Measurements from ENCODE around the gene UST. TPM values are rescaled to one million over a fixed set of nuclear protein-coding genes. Genes with fewer than 3 reads are reported as not detected.

UST gene
- total and polyA plus RNA-seq, 8 donors: 3.7 to 20.9 (median 8.6) TPM

GRCh38 chr6:148829415-148830101 lies 82.7 kb downstream of the UST start:
- ATAC-seq (no peak), DNase-seq (no peak), FAIRE-seq (no peak)
- no peaks in the 10 kb centered on the region for H3K27me3 ChIP-seq
- no peaks in the 10 kb centered on the region for H3K4me1 ChIP-seq
- no peaks in the 10 kb centered on the region for H3K9me3 ChIP-seq
- H3K36me3 ChIP-seq: no peaks in the 10 kb centered on the region
- WGBS, 2 donors: 94 to 97% methylated on average over 4 of the region's 4 CpGs
- H3K27ac ChIP-seq: no peak overlapping the region
- no peak overlapping the region for H3K4me3 ChIP-seq
- TF ChIP-seq CTCF (IDR thresholded peaks at IDR 0.05): no peak
- intact Hi-C loops (cut with DNase I): no loop called here

- no peak for ATAC-seq
- H3K27me3 ChIP-seq: no peaks in the 10 kb centered on the region
- WGBS, 2 donors: 87 to 91% methylated on average over 3 of the region's 3 CpGs
- TF ChIP-seq CTCF (IDR thresholded peaks at IDR 0.05): no peak
- FAIRE-seq: no peak
- intact Hi-C loops (cut with DNase I): no loop called here
- no peak overlapping the region for H3K27ac ChIP-seq
- H3K9me3 ChIP-seq: no peaks in the 10 kb centered on the region
- no peaks in the 10 kb centered on the region for H3K36me3 ChIP-seq
- DNase-seq: no peak
- H3K4me3 ChIP-seq: no peak overlapping the region
- no peaks in the 10 kb centered on the region for H3K4me1 ChIP-seq
These were observed 83.8 kb downstream of the UST start for GRCh38 chr6:148830614-148831013.

- H3K36me3 ChIP-seq: no peaks in the 10 kb centered on the region
- FAIRE-seq (no peak), DNase-seq (no peak), ATAC-seq (no peak)
- intact Hi-C loops (cut with DNase I): no loop called here
- no peaks in the 10 kb centered on the region for H3K4me1 ChIP-seq
- H3K9me3 ChIP-seq: no peaks in the 10 kb centered on the region
- H3K27ac ChIP-seq: no peak overlapping the region
- TF ChIP-seq CTCF (IDR thresholded peaks at IDR 0.05): no peak
- WGBS, 2 donors: 94 to 96% methylated on average over 6 of the region's 6 CpGs
- H3K27me3 ChIP-seq: no peaks in the 10 kb centered on the region
- no peak overlapping the region for H3K4me3 ChIP-seq
These were observed 84.2 kb downstream of the UST start for GRCh38 chr6:148831064-148831463.

GRCh38 chr6:148831531-148831930 lies 84.7 kb downstream of the UST start:
- intact Hi-C loops (cut with DNase I): no loop called here
- no peaks in the 10 kb centered on the region for H3K9me3 ChIP-seq
- H3K4me1 ChIP-seq: no peaks in the 10 kb centered on the region
- H3K4me3 ChIP-seq: no peak overlapping the region
- no peaks in the 10 kb centered on the region for H3K27me3 ChIP-seq
- WGBS, 2 donors: 82 to 91% methylated on average over 5 of the region's 5 CpGs
- no peak for FAIRE-seq
- no peak for DNase-seq
- H3K36me3 ChIP-seq: no peaks in the 10 kb centered on the region
- no peak for TF ChIP-seq CTCF (IDR thresholded peaks at IDR 0.05)
- no peak for ATAC-seq
- H3K27ac ChIP-seq: no peak overlapping the region

GRCh38 chr6:148835920-148836441 lies 89.2 kb downstream of the UST start:
- Histone ChIP-seq H3K4me1 (no peaks in the 10 kb centered on the region), H3K27ac (no peak overlapping the region), H3K27me3 (no peaks in the 10 kb centered on the region), H3K36me3 (no peaks in the 10 kb centered on the region), H3K4me3 (no peak overlapping the region), H3K9me3 (no peaks in the 10 kb centered on the region)
- no peak for FAIRE-seq
- 88 to 92% methylated on average over 7 of the region's 7 CpGs for WGBS, 2 donors
- TF ChIP-seq CTCF (IDR thresholded peaks at IDR 0.05): no peak
- intact Hi-C loops (cut with DNase I): no loop called here
- DNase-seq: no peak
- ATAC-seq: no peak
